ENCODE measurements around the gene IMPG2. TPM values are rescaled to one million over a fixed set of nuclear protein-coding genes. Genes with fewer than 3 reads are reported as not detected.

Gene IMPG2
- total RNA-seq, 1 donor from 2014 or later: under 0.01 TPM

DNA sequence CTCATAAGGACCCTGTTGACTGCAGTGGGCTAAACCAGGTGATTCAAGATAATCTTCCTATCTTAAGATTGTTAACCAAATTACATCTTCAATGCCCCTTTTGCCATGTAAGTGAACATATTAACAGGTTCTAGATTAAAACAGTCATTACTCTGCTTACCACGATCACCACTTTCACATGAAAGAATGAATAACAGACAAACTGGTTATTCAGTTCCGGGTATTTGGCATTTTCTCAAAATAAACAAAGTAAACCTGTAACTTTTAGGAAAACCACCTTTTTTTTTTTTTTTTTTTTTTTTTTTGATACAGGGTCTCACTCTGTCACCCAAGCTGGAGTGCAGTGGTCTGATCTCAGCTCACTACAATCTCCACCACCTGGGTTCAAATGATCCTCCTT is 131.2 kb downstream of the IMPG2 start:
- FAIRE-seq (no peak), DNase-seq (ENCODE audit: low read depth) (no peak)
- Histone ChIP-seq H3K4me3 (ENCODE audit: low read depth, low read length) (no peak overlapping the region), H3K36me3 (ENCODE audit: control insufficient read depth, insufficient read depth, low read length) (no peaks in the 10 kb centered on the region), H3K27me3 (ENCODE audit: control insufficient read depth, insufficient read depth, low read length) (no peaks in the 10 kb centered on the region)
- TF ChIP-seq, protein P1, sequence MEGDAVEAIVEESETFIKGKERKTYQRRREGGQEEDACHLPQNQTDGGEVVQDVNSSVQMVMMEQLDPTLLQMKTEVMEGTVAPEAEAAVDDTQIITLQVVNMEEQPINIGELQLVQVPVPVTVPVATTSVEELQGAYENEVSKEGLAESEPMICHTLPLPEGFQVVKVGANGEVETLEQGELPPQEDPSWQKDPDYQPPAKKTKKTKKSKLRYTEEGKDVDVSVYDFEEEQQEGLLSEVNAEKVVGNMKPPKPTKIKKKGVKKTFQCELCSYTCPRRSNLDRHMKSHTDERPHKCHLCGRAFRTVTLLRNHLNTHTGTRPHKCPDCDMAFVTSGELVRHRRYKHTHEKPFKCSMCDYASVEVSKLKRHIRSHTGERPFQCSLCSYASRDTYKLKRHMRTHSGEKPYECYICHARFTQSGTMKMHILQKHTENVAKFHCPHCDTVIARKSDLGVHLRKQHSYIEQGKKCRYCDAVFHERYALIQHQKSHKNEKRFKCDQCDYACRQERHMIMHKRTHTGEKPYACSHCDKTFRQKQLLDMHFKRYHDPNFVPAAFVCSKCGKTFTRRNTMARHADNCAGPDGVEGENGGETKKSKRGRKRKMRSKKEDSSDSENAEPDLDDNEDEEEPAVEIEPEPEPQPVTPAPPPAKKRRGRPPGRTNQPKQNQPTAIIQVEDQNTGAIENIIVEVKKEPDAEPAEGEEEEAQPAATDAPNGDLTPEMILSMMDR (IDR thresholded peaks at IDR 0.05; ENCODE audit: insufficient read depth, low read length, severe bottlenecking): no peak

DNA sequence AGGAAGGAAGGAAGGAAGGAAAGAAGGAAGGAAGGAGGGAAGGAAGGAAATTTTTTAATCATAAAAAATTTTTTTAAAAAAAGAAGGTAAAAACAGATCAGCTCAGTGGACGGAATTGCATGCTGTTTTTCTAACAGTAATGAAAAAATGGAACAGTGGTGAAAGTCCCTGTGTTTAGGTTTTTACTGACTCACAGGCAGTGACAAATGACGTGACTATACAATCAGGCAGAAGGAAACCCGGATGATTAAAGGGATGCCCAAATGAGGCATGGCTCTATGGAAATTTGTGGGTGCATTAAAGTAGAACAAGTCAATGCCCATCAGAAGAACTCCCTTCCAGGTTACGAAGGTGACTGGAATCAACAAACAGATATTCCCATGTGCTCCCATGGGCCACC is 135.0 kb downstream of the IMPG2 start:
- FAIRE-seq (no peak), DNase-seq (ENCODE audit: low read depth) (no peak)
- TF ChIP-seq, protein P1 (IDR thresholded peaks at IDR 0.05; ENCODE audit: insufficient read depth, low read length, severe bottlenecking): no peak
- no peak overlapping the region for H3K4me3 ChIP-seq (ENCODE audit: low read depth, low read length)
- H3K27me3 ChIP-seq (ENCODE audit: control insufficient read depth, insufficient read depth, low read length): no peaks in the 10 kb centered on the region
- H3K36me3 ChIP-seq (ENCODE audit: control insufficient read depth, insufficient read depth, low read length): no peaks in the 10 kb centered on the region

DNA sequence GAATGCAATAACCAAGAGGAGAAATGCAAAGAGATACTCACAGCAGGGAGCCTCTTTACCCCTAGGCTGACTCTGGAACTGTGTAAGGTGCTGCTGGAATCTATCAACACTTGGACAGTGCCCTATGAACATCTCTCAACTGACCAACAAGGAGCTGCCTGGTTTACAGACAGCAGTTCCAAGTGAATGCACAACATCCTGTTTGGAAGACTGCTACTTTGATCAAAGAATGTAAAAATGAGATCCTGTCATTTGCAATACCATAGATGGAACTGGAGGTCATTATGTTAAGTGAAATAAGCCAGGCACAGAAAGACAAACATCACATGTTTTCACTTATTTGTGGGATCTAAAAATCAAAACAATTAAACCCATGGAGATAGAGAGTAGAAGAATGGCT is 136.3 kb downstream of the IMPG2 start:
- no peaks in the 10 kb centered on the region for H3K36me3 ChIP-seq (ENCODE audit: control insufficient read depth, insufficient read depth, low read length)
- FAIRE-seq: no peak
- no peak for DNase-seq (ENCODE audit: low read depth)

DNA sequence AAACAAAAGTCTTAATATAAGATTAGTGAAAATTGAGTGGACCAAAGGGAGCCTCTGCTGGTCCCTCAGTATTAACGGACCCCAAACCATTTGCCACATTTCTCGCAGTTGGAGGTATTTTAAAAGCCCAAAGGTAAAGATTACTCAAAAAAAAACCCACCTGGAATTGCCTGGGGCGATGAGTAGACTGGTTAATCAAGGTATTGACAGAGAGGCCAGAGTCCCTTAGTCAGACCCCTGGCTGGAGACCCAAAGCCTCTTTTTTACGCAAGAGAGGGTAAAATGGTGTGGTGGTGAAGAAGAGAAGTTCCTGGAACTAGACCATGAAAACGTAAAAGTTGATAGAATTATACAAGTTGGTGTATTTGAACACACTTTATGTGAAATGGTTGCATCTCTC is 137.2 kb downstream of the IMPG2 start:
- DNase-seq (ENCODE audit: low read depth) (no peak), FAIRE-seq (no peak)
- Histone ChIP-seq H3K4me3 (ENCODE audit: low read depth, low read length) (no peak overlapping the region), H3K27me3 (ENCODE audit: control insufficient read depth, insufficient read depth, low read length) (no peaks in the 10 kb centered on the region), H3K36me3 (ENCODE audit: control insufficient read depth, insufficient read depth, low read length) (no peaks in the 10 kb centered on the region)
- TF ChIP-seq, protein P1 (IDR thresholded peaks at IDR 0.05; ENCODE audit: insufficient read depth, low read length, severe bottlenecking): no peak

More for the DNA sequence above, 136.3 kb downstream of the IMPG2 start:
- H3K4me3 ChIP-seq (ENCODE audit: low read depth, low read length): no peak overlapping the region
- TF ChIP-seq, protein P1 (IDR thresholded peaks at IDR 0.05; ENCODE audit: insufficient read depth, low read length, severe bottlenecking): no peak
- no peaks in the 10 kb centered on the region for H3K27me3 ChIP-seq (ENCODE audit: control insufficient read depth, insufficient read depth, low read length)

DNA sequence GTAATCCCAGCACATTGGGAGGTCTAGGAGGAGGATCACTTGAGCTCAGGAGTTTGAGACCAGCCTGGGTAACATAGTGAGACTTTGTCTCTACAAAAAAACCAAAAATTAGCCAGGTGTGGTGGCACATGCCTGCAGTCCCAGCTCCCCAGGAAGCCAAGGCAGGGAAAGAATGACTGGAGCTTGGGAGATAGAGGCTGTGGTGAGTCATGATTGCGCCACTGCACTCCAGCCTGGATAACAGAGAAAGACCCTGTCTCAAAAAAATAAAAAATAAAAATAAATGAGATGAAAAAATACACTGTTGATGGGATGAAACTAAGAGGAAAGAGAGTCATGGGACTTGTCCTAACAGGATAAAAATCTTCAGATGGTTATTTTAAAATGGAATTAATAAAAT is 137.6 kb downstream of the IMPG2 start:
- FAIRE-seq (no peak), DNase-seq (ENCODE audit: low read depth) (peak; percentile 64)
- no peak overlapping the region for H3K4me3 ChIP-seq (ENCODE audit: low read depth, low read length)
- TF ChIP-seq, protein P1 (IDR thresholded peaks at IDR 0.05; ENCODE audit: insufficient read depth, low read length, severe bottlenecking): no peak
- H3K27me3 ChIP-seq (ENCODE audit: control insufficient read depth, insufficient read depth, low read length): no peaks in the 10 kb centered on the region
- no peaks in the 10 kb centered on the region for H3K36me3 ChIP-seq (ENCODE audit: control insufficient read depth, insufficient read depth, low read length)

DNA sequence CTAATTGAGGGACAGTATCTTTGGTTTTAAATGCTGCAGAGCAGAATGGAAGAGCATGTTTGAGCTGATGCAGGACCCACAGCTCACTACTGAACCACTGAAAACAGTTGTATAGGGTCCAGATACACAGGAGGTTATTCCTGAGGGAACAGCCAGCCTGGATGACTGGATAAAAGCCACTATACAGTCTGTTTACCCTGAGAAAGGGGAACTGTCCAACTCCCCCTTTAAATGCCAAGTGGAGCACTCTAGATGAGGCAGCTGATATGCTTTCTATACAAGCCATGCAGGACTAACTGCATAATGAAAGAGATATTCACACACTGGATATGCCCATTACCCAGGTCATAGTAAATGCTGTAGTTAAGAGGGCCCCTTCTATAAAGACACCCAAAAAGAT is 138.6 kb downstream of the IMPG2 start:
- no peak overlapping the region for H3K4me3 ChIP-seq (ENCODE audit: low read depth, low read length)
- H3K36me3 ChIP-seq (ENCODE audit: control insufficient read depth, insufficient read depth, low read length): no peaks in the 10 kb centered on the region
- TF ChIP-seq, protein P1 (IDR thresholded peaks at IDR 0.05; ENCODE audit: insufficient read depth, low read length, severe bottlenecking): no peak
- DNase-seq (ENCODE audit: low read depth): no peak
- no peak for FAIRE-seq
- no peaks in the 10 kb centered on the region for H3K27me3 ChIP-seq (ENCODE audit: control insufficient read depth, insufficient read depth, low read length)
